KBM-7 (cell line): ENCODE data around the gene MSL1.
"Not testable (repeated sequence)": the region's sequence is repeated elsewhere in the genome, so short reads cannot be mapped to it uniquely, and the experiment has no call there.

Source experiments
- DNase-seq: peaks from one replicate; pipeline ENCODE4 v3.0.0-alpha.2; 2015
- in situ Hi-C: fragments of 300-500 bp; cut with MboI; formaldehyde crosslinking; loops from 2 replicates; pipeline ENCODE4 v1.14.3; 2020; ENCODE audit warnings: low sequenced_read_pairs, low pct_unique_long_range_greater_than_20kb, mixed read lengths

MSL1 gene

GRCh38 chr17:40122136-40122998 lies 596 bp downstream of the MSL1 start:
- DNase-seq: no peak
- in situ Hi-C loops: no loop called here

GRCh38 chr17:40122999-40123810 lies 1.4 kb downstream of the MSL1 start:
- in situ Hi-C loops: no loop called here
- peak; percentile 59 for DNase-seq

DNA sequence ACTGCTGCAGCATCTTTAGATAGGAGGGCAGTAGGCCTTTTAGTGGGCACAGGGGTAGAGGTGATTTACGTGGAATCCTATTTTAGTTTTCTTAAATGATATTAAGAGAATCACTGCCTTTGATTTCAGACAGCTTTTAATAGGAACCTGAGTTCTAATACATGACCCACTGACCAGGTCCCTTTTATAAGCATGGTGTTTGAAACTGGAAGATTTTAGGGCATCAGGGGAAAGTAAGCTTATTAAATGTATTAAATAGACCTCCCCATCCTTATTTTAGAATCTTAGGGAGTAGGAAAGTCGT lies 2.0 kb downstream of the MSL1 start:
- DNase-seq: no peak
- in situ Hi-C loops: no loop called here

GRCh38 chr17:40124279-40125141 lies 2.7 kb downstream of the MSL1 start:
- no peak for DNase-seq
- in situ Hi-C loops: no loop called here

- in situ Hi-C loops: no loop called here
- DNase-seq: no peak
Observed at GRCh38 chr17:40129498-40129897, 7.7 kb downstream of the MSL1 start.

DNA sequence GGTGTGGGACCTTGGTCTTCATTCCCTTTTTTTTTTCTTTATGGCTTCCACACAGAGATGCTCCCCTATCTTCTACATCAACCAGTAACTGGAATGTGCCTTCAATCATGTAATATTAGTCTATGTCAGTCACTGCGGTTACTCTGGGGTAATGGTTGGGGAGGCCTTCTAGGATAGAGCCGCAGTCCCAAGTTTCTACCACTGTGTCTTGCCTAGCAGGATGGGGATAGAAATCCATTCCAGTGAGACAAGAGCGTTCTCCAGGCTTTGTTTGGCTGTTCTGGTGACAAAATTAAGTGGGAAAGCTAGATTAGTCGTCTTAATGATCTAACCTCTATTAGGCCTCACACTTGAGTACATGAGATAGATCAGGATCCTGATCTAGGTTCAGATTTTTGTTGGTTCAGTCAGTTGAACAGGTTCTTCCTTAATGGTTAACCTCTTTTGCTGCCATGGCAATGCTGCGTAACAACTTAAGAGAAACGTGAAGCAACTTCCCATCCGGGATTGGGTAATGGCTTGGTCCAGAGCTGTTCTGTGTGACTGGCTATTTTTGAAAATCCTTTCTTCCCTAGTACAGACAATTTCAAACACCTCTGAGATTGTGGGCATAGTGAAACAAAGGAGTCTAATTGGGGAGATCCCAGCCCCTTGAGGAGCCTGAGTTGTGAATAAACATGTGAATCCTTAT lies 8.7 kb downstream of the MSL1 start:
- DNase-seq: no peak
- in situ Hi-C loops: no loop called here

DNA sequence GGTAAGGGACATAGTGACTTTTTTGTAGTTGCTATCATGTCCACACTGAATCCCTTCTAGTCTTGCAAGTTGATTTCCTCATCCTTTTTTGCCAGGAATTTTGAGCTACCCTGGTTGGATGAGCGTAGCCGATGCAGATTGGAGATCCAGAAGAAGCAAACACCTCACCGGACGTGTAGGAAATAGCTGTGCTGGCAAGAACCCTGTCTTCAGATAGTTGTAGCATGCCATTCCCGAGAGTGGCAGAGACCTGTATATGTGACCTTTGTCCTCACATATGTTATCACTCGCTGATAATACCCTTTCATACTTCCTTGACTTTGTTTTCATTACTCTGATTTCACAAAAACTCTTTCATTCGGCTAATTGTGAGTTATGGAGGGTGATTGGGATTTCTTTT lies 12.4 kb downstream of the MSL1 start:
- DNase-seq: no peak
- in situ Hi-C loops: no loop called here

GRCh38 chr17:40135817-40136216 lies 14.0 kb downstream of the MSL1 start:
- DNase-seq: no peak
- in situ Hi-C loops: no loop called here

DNA sequence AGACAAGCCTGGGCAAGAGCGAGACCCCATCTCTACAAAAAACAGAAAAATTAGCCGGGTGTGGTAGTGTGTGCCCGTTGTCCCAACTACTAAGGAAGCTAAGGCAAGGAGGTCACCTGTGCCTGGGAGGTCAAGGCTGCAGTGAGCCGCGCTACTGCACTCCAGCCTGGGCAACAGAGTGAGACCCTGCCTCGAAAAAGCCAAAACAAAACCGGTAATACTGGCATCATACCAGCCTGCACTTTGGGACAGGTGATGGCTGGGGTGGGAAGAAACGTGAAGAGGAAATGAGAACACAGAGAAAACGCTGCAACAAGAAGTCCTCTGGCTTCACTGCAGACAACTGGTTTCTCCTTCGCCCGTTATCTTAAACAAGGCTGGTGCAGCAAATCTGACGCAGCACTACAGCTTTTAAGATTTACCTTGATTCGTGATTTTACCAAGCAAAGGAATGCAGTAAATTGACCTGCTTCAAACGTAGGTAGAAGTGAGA lies 17.8 kb downstream of the MSL1 start:
- no peak for DNase-seq
- in situ Hi-C loops: no loop called here

DNA sequence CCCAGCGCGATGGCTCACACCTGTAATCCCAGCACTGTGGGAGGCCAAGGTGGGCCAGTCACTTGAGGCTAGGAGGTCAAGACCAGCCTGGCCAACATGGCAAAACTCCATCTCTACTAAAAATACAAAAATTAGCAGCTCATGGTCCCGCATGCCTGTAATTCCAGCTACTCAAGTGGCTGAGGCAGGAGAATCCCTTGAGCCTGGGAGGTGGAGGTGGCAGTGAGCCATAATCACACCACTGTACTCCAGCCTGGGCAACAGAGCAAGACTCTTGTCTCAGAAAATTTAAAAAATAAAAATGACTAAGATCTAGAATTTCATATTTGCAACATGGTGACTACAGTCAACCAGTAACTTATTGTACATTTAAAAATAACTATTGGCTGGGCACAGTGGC lies 21.4 kb downstream of the MSL1 start:
- DNase-seq, in situ Hi-C loops: not testable (repeated sequence)

GRCh38 chr17:40145476-40145875 lies 23.7 kb downstream of the MSL1 start:
- DNase-seq: no peak
- in situ Hi-C loops: no loop called here

DNA sequence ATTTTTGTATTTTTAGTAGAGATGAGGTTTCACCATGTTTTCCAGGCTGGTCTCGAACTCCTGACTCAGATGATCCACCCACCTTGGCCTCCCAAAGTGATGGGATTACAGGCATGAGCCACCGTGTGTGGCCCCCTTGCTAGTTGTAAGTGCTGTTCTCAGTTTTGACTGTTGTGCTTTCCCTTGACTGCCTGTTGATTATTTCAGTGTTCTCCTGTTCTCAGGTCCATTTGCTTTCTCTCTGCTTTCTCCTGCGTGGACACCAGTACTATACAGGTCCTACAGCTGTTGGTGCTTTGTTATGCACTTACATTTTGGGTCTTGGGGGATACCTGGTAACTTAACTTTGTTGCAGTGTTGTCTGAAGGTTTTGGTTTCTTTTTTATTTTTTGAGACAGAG lies 26.8 kb downstream of the MSL1 start:
- in situ Hi-C loops: no loop called here
- DNase-seq: no peak

GRCh38 chr17:40150276-40150675 lies 28.5 kb downstream of the MSL1 start:
- in situ Hi-C loops: no loop called here
- DNase-seq: no peak

- peak; percentile 59 for DNase-seq
- in situ Hi-C loops: no loop called here
Observed at GRCh38 chr17:40151414-40151963, 29.7 kb downstream of the MSL1 start.

- DNase-seq: no peak
- in situ Hi-C loops: no loop called here
Observed at GRCh38 chr17:40153603-40154236, 31.9 kb downstream of the MSL1 start.

- in situ Hi-C loops: no loop called here
- peak; percentile 39 for DNase-seq
Observed at GRCh38 chr17:40157973-40158372, 36.2 kb downstream of the MSL1 start.

- DNase-seq: no peak
- in situ Hi-C loops: no loop called here
Observed at GRCh38 chr17:40158438-40159013, 36.8 kb downstream of the MSL1 start.

- in situ Hi-C loops: no loop called here
- no peak for DNase-seq
Observed at GRCh38 chr17:40159456-40159855, 37.7 kb downstream of the MSL1 start.
